Left ventricle myocardium inferior (tissue), 1 donor: ENCODE results near the gene CENPB. TPM values are rescaled to one million over a fixed set of nuclear protein-coding genes. Genes with fewer than 3 reads are reported as not detected.

Experiments
- DNase-seq: peaks from one replicate; pipeline ENCODE4 v3.0.0-alpha.2; 2020
- H3K27ac ChIP-seq: fragments of 200-600 bp; replicated peaks from 2 replicates; pipeline ENCODE4 v1.8.0; 2021
- H3K27me3 ChIP-seq: fragments of 200-600 bp; 2 replicates; pipeline ENCODE4 v1.8.0; 2021; ENCODE audit warnings: low read depth
- H3K36me3 ChIP-seq: fragments of 200-600 bp; 2 replicates; pipeline ENCODE4 v1.8.0; 2021
- H3K4me1 ChIP-seq: fragments of 200-600 bp; 2 replicates; pipeline ENCODE4 v1.8.0; 2021
- H3K4me3 ChIP-seq: fragments of 200-600 bp; 2 replicates; pipeline ENCODE4 v1.8.0; 2021; ENCODE audit warnings: mild to moderate bottlenecking, moderate library complexity
- H3K9me3 ChIP-seq: fragments of 200-600 bp; replicated peaks from 2 replicates; pipeline ENCODE4 v1.8.0; 2021
- intact Hi-C: fragments of 100-400 bp; cut with micrococcal nuclease; formaldehyde crosslinking; loops from one replicate; pipeline ENCODE4 v1.11.0; 2022
- total RNA-seq: library from RNA; stranded (reverse); fragmentation: NEBNext Ultra II Directional; extraction: Animal tissue kit (Norgen Biotek cat#: 25700); gene quantifications from one replicate; pipeline ENCODE4 v1.2.1, GENCODE V29; 2021
- TF ChIP-seq, protein P1 (sequence below): fragments of 200-600 bp; IDR thresholded peaks from 2 replicates; pipeline ENCODE4 v1.8.0; 2021; ENCODE audit warnings: antibody characterized with exemption, mild to moderate bottlenecking, borderline replicate concordance
- donor health status: DM: no; HTN: yes; CAD: no; lungs with severe emphysema.

The CENPB gene
- total RNA-seq, 1 donor from 2014 or later = 70.7 TPM

DNA sequence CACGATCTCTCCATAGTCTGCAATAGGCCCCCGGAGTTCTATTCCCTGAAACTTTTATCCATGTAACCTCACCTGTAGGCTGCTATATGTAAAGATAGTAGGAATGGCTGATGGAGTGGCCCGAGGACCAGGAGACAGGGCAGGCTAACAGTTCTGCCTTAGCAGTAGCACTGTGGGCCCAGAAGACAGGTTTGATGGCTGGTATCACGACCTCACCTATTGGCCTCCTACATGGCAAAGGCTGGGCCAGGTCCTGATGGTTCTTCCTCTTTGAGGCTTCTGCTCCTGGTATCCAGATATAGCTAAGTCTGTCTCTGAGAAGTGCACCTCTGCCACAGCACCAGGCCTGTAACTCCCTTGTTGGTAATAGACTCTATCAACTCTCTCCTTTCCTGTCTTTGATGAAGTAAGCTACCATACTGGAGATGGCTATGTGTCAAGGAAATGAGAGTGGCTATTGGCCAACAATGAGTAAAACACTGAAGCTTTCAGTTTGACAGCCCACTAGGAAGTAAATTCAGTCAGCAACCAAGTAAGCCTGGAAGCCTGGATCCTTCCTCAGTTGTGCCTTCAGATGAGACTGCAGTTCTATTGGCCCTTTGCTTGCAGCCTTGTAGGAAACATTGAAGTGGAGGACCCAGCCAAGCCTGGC, 11.0 kb downstream of the CENPB start:
- H3K4me1 ChIP-seq = peaks cover 18% of the 10 kb centered on the region
- H3K4me3 ChIP-seq = no peak overlapping the region
- intact Hi-C loops = no loop called here
- DNase-seq = no peak
- no peak overlapping the region for H3K27ac ChIP-seq
- no peaks in the 10 kb centered on the region for H3K9me3 ChIP-seq
- H3K36me3 ChIP-seq = no peaks in the 10 kb centered on the region
- TF ChIP-seq, protein P1, sequence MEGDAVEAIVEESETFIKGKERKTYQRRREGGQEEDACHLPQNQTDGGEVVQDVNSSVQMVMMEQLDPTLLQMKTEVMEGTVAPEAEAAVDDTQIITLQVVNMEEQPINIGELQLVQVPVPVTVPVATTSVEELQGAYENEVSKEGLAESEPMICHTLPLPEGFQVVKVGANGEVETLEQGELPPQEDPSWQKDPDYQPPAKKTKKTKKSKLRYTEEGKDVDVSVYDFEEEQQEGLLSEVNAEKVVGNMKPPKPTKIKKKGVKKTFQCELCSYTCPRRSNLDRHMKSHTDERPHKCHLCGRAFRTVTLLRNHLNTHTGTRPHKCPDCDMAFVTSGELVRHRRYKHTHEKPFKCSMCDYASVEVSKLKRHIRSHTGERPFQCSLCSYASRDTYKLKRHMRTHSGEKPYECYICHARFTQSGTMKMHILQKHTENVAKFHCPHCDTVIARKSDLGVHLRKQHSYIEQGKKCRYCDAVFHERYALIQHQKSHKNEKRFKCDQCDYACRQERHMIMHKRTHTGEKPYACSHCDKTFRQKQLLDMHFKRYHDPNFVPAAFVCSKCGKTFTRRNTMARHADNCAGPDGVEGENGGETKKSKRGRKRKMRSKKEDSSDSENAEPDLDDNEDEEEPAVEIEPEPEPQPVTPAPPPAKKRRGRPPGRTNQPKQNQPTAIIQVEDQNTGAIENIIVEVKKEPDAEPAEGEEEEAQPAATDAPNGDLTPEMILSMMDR = no peak
- H3K27me3 ChIP-seq = no peaks in the 10 kb centered on the region

DNA sequence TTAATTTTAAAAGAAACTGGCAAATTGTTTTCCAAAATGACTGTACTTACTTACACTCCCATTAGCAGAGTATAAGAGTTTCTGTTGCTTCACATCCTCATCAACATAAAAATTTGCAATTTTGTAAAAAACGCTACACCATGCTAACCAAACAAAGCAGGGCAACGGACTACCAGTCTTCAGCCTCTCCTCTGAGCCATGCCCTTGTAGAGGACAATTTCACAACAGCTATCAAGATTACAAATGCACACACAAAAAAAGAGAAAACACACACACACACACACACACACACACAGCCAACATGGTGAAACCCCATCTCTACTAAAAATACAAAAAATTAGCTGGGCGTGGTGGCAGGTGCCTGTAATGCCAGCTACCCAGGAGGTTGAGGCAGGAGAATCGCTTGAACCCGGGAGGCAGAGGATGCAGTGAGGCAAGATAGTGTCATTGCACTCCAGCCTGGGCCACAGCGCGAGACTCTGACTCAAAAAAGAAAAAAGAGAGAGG, 14.9 kb downstream of the CENPB start:
- TF ChIP-seq, protein P1 = no peak
- no peak overlapping the region for H3K4me3 ChIP-seq
- intact Hi-C loops = no loop called here
- H3K9me3 ChIP-seq = no peaks in the 10 kb centered on the region
- H3K4me1 ChIP-seq = peaks cover 22% of the 10 kb centered on the region
- H3K27me3 ChIP-seq = no peaks in the 10 kb centered on the region
- no peak for DNase-seq
- H3K36me3 ChIP-seq = no peaks in the 10 kb centered on the region
- no peak overlapping the region for H3K27ac ChIP-seq

DNA sequence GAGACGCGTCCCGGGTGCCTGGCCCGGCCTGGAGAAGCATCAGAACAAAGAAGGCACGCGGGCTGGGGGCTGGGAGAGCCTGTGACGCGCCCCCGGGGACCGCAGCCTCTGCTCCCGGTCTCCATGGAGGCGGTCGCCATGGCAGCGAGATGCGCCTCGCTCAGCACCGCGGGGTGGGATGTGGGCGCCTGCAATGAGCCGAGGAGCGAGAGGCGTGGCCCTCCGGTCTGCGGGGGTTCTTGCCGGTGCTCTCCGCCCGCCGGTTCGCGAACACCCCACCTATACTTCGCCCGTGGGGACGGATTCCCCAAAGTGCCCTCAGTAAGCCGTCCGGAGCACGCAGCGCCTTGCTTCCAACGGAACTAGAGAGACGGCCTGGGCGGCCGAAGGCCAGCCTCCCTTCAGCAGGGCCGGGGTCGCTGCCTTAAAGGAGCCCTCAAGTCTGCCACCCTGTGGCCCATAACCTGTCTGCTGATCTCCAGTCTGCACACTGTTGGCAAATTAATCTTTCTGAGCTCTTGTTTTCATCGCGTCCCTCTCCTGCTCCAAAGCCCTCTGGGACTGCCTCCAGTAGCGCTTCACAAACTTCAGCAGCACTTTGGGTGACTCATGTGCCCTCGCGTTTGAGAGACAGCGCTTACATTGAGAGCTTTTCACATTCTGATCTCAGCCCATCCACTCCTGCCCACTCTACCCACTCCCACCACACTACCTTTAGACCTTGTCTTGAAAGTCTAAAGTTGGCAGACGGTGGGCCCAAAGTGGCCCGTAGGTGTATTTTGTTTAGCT, 18.0 kb downstream of the CENPB start:
- no peaks in the 10 kb centered on the region for H3K27me3 ChIP-seq
- peaks cover 37% of the 10 kb centered on the region for H3K4me1 ChIP-seq
- no peaks in the 10 kb centered on the region for H3K9me3 ChIP-seq
- TF ChIP-seq, protein P1 = peak; percentile 70
- no peaks in the 10 kb centered on the region for H3K36me3 ChIP-seq
- peak overlapping the region; percentile 79 for H3K4me3 ChIP-seq
- peak; percentile 73 for DNase-seq
- intact Hi-C loops = no loop called here
- H3K27ac ChIP-seq = peak overlapping the region; percentile 87

DNA sequence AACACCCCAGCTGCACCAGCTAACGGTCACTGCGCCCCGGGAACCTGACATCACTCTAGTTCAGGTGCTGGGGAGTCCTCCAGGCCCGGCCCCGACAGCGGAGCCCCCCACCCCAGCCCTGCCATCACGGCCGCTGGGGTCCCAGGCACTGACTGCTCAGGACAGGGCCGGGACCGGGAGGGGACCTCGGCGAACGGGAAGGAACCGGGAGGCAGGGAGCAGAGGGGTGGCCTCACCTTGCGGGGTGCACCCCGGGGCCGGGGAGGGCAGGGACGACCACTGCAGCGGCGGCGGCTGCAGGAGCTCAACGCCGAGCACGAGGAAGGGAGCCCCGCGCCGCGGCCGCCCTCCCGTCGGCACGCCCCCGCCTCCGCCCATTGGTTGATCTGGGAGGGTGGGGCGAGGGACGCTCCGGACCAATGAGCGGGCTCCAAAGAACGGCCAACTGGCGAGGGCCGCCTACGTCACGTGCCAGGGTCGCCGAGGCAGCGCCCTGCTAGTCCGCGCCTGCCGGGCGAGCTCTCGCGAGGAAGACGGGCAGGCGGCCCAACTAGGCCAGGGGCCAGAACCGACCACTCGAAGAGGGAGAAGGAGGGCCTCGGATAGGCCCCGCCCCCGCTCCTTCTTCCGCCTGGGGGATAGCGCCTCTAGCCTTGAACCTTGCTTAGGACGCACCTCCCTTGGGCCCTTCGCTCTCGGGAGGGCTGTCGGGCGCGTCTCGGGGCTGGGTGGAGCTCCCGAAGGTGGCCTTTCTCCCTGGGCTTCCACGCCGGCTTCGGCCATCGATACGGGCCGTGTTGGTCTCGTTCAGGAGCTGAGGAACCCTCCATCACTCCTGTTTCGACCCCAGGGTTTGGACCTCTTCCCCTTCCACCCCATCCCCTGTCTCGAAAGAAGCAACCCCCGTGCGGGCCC, 18.9 kb downstream of the CENPB start, which contains the start of gene ADISSP:
Gene ADISSP (minus strand): TSS at position 327 of the 915 bp plus-strand sequence. CDS start 7,653 bp downstream, outside the sequence.
- intact Hi-C loops = no loop called here
- Histone ChIP-seq H3K9me3 (no peaks in the 10 kb centered on the region), H3K4me1 (peaks cover 37% of the 10 kb centered on the region), H3K27ac (peak within 1 kb of the TSS; percentile 87), H3K36me3 (no peaks in the 10 kb centered on the region), H3K4me3 (peak within 1 kb of the TSS; percentile 79), H3K27me3 (no peaks in the 10 kb centered on the region)
- TF ChIP-seq, protein P1 = no peak
- peak; percentile 99 for DNase-seq

DNA sequence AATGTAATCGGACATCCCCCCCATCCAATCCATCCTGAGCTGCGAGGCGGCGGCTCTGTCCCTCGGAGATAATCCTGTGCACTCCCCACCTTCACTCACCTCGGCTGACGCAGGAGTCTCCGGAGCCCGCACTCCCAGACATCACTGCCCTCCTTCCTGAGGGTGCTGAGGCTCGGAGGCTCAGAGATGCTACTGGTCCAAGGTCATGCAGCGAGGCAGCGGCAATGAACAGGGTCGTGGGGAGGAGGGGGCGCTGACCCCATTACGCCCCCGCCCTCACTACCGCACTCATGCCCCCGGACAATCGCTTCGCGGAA, 19.5 kb downstream of the CENPB start:
- H3K27ac ChIP-seq = peak overlapping the region; percentile 87
- no peaks in the 10 kb centered on the region for H3K27me3 ChIP-seq
- peak overlapping the region; percentile 79 for H3K4me3 ChIP-seq
- no peak for DNase-seq
- intact Hi-C loops = no loop called here
- peaks cover 37% of the 10 kb centered on the region for H3K4me1 ChIP-seq
- TF ChIP-seq, protein P1 = no peak
- no peaks in the 10 kb centered on the region for H3K36me3 ChIP-seq
- H3K9me3 ChIP-seq = no peaks in the 10 kb centered on the region
